ENCODE data around the gene TMEM225B.
"Not testable (repeated sequence)": the region's sequence is repeated elsewhere in the genome, so short reads cannot be mapped to it uniquely, and the experiment has no call there.

- not testable (repeated sequence) for TF ChIP-seq POLR2A, CTCF (IDR thresholded peaks at IDR 0.05)
Observed at GRCh38 chr7:99580778-99581332, 17.2 kb upstream of the TMEM225B start.
